ENCODE data around the gene ASXL2. TPM values are rescaled to one million over a fixed set of nuclear protein-coding genes. Genes with fewer than 3 reads are reported as not detected.

The ASXL2 gene
- total and polyA plus RNA-seq, 2 of the 13 experiments (the other 11 are each of a cell fraction or from before 2014, with no cell fraction given): 12.1 to 19.2 TPM

DNA sequence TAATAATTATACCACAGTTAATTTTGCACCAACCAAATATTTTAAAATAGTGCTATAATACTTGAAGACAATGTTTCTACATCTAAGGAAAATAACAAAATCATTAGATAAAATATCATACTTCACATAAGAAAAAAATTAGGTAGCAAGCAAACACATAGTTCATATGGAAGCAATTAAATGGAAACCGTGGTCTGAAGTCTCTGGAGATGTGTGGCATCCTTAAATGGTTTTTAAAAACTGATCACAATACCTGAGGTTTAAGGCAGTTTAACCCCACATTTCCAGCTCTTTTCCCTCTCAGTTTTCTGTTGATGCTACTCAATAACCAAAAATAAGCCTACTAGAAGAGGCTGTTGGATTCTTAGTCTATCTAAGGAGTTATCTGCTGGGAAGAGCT, 71.3 kb downstream of the ASXL2 start:
- Histone ChIP-seq H3K4me3 (replicated peaks in 1 of 3; ENCODE audit: insufficient read depth in 1 of 3, low read depth in 2 of 3, low read length in 3 of 3) (no peak overlapping the region), H3K79me2 (ENCODE audit: insufficient read depth, low read length) (peaks cover 16% of the 10 kb centered on the region), H3K27me3 (ENCODE audit: control insufficient read depth in 1 of 2, insufficient read depth in 2 of 2, low read length in 2 of 2) (no peaks in the 10 kb centered on the region), H4K20me1 (ENCODE audit: insufficient read depth, low read length) (no peaks in the 10 kb centered on the region; the same call in 1 of the 2 replicates), H3K4me1 (ENCODE audit: insufficient read depth, low read length) (peaks cover 45% of the 10 kb centered on the region), H3K9ac (ENCODE audit: insufficient read depth, low read depth, low read length) (no peak overlapping the region), H3K27ac (ENCODE audit: extremely low read length, insufficient read depth, low read length) (no peak overlapping the region), H3K9me3 (ENCODE audit: low read length) (no peaks in the 10 kb centered on the region), H3K4me2 (ENCODE audit: low read depth, low read length) (no peak overlapping the region), H2AFZ (ENCODE audit: low read length) (no peak overlapping the region), H3K36me3 (replicated peaks in 1 of 2; ENCODE audit: control insufficient read depth in 1 of 2, insufficient read depth in 2 of 2, low read length in 2 of 2) (peaks cover 24 to 50% of the 10 kb centered on the region in 2 experiments)
- CTCF ChIA-PET (ENCODE audit: low intra/inter-chr PET ratio, low total read pairs): no interaction called here
- no peak for ATAC-seq
- in situ Hi-C loops (cut with HindIII; ENCODE audit: extremely low pct_ligation_motif_present, low pct_unique_long_range_greater_than_20kb): no loop called here
- intact Hi-C loops (cut with micrococcal nuclease; ENCODE audit: unreplicated experiment): no loop called here
- WGBS (ENCODE audit: low lambda C conversion rate): 98% methylated on average over 1 of the region's 1 CpG
- no TSS peak for BruUV-seq (replicated peaks)
- FAIRE-seq: no peak
- no peak for DNase-seq (ENCODE audit: low spot score)
- POLR2A ChIA-PET: no interaction called here
- TF ChIP-seq HNRNPH1 (optimal IDR thresholded peaks at IDR 0.05; ENCODE audit: low read depth, low read length): no peak
- no peak for TF ChIP-seq TARDBP (CRISPR knock-in tag; IDR thresholded peaks at IDR 0.05)
- TF ChIP-seq MTA3 (CRISPR knock-in tag; IDR thresholded peaks at IDR 0.05): no peak
- TF ChIP-seq ZNF460 (CRISPR knock-in tag; IDR thresholded peaks at IDR 0.05; ENCODE audit: borderline replicate concordance): no peak
- TF ChIP-seq ZNF703 (CRISPR knock-in tag; IDR thresholded peaks at IDR 0.05; ENCODE audit: borderline replicate concordance): no peak
- no peak for TF ChIP-seq ZNF563 (CRISPR knock-in tag; IDR thresholded peaks at IDR 0.05)
- TF ChIP-seq SOX5 (CRISPR knock-in tag; IDR thresholded peaks at IDR 0.05; ENCODE audit: borderline replicate concordance): no peak
- TF ChIP-seq ZFP36L1 (CRISPR knock-in tag; IDR thresholded peaks at IDR 0.05): no peak
- TF ChIP-seq FOXM1 (CRISPR knock-in tag; IDR thresholded peaks at IDR 0.05): no peak
- TF ChIP-seq, protein P1, sequence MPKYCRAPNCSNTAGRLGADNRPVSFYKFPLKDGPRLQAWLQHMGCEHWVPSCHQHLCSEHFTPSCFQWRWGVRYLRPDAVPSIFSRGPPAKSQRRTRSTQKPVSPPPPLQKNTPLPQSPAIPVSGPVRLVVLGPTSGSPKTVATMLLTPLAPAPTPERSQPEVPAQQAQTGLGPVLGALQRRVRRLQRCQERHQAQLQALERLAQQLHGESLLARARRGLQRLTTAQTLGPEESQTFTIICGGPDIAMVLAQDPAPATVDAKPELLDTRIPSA (CRISPR knock-in tag; IDR thresholded peaks at IDR 0.05; ENCODE audit: borderline replicate concordance): no peak
- no peak for TF ChIP-seq ZNF841 (CRISPR knock-in tag; IDR thresholded peaks at IDR 0.05; ENCODE audit: borderline replicate concordance)
- TF ChIP-seq CAMTA2 (CRISPR knock-in tag; IDR thresholded peaks at IDR 0.05; ENCODE audit: borderline replicate concordance): no peak
- TF ChIP-seq PHF20 (CRISPR knock-in tag; IDR thresholded peaks at IDR 0.05): no peak
- TF ChIP-seq HMGXB3 (CRISPR knock-in tag; IDR thresholded peaks at IDR 0.05; ENCODE audit: borderline replicate concordance): no peak
- no peak for TF ChIP-seq ZNF574 (CRISPR knock-in tag; IDR thresholded peaks at IDR 0.05)
- no peak for TF ChIP-seq MXD3 (CRISPR knock-in tag; IDR thresholded peaks at IDR 0.05)
- no peak for TF ChIP-seq HOXA3 (CRISPR knock-in tag; IDR thresholded peaks at IDR 0.05)
